Large intestine (tissue), 3 donors: ENCODE measurements around the gene ZIC4. TPM values are rescaled to one million over a fixed set of nuclear protein-coding genes. Genes with fewer than 3 reads are reported as not detected.

ENCODE experiments used
- DNase-seq, 2 donors: peaks; one replicate each; pipeline versions ENCODE4 v3.0.0 to v3.0.0-alpha.2; 2013
- H3K27ac ChIP-seq: one replicate; pipeline ENCODE4 v1.5.1; 2013; ENCODE audit warnings: low read length
- H3K27me3 ChIP-seq: 2 replicates; pipeline ENCODE4 v1.6.1; 2013; ENCODE audit warnings: low read length; ENCODE audit not compliant: control insufficient read depth, insufficient read depth
- H3K36me3 ChIP-seq: 2 replicates; pipeline ENCODE4 v1.6.1; 2013; ENCODE audit warnings: low read length; ENCODE audit not compliant: control insufficient read depth, insufficient read depth
- H3K4me1 ChIP-seq: one replicate; pipeline ENCODE4 v1.6.1; 2013; ENCODE audit warnings: low read length; ENCODE audit not compliant: control insufficient read depth, insufficient read depth
- H3K4me3 ChIP-seq: one replicate; pipeline ENCODE4 v1.5.1; 2013; ENCODE audit warnings: low read length
- H3K9me3 ChIP-seq: one replicate; pipeline ENCODE4 v1.6.1; 2013; ENCODE audit warnings: mild to moderate bottlenecking, low read depth, low read length, moderate library complexity; ENCODE audit not compliant: control insufficient read depth
- WGBS: methylation state at CpG from one replicate; pipeline ENCODE4 v1.1.5; 2013; ENCODE audit warnings: low lambda C conversion rate; ENCODE audit not compliant: insufficient coverage; 5-methylcytosine and 5-hydroxymethylcytosine counted together
- polyA plus RNA-seq: library from polyadenylated mRNA; unstranded; fragments of 120-200 nt; gene quantifications from one replicate; pipeline ENCODE4 v1.2.1, GENCODE V29; 2013

ZIC4 gene
- polyA plus RNA-seq, 1 donor = not detected

DNA sequence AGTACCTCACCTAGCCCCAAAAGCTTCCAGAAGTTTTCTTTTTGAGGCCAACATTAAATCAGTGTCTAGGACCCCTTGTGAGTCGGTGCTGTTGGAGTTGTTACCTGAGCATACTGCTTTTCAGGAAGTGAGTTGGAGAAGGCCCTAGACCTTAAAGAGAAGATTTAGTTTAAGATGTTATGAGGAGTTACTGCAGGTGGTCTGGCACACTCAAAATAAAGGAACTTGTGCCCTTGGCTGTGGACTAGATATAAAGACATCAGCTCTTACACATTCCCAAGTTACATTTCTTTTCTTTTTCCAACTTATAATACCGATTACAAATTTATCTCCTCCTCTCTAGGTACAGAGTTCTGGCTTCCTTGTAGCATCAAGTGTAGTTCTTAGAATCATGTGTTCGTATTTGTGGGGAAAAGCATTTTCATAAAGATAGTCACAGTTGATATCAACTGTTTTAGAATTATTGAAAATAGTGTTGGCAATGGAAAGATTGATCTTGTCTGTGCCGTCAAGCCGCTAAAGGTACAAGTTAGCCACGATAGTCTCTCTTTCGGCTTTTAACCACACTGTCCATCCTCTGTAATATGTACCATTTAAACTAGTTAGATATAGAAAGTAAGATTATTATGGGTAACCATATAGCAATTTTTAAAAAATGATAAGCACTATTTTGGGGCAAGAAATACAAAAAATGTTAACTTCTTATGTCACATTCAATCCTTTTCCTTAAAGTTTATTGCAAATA is 11.4 kb upstream of the ZIC4 start:
- H3K4me1 ChIP-seq = peaks cover 18% of the 10 kb centered on the region
- H3K4me3 ChIP-seq = no peak overlapping the region
- peaks cover 22% of the 10 kb centered on the region for H3K9me3 ChIP-seq
- no peaks in the 10 kb centered on the region for H3K36me3 ChIP-seq
- peaks cover 93% of the 10 kb centered on the region for H3K27me3 ChIP-seq
- H3K27ac ChIP-seq = no peak overlapping the region
- WGBS = 30% methylated on average over 2 of the region's 7 CpGs
- DNase-seq = no peak

DNA sequence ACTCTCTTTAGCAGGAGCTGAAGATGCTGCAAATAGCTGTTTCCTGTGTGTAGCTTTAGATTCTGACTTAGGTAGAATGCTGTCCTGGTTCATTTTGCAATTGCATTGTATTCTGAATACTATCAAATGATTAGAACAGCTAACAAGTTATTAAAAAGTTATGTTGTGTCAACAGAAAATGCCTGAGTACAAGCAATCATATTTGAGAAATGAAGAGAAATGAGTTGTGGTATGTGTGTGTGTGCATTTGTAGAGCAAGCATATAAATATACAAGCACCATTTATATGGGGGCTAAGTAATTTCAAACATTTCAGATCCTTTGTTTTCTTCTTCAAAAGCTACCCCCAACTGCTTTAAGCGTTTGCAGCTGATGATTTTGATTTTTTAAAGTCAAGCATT is 10.6 kb upstream of the ZIC4 start:
- Histone ChIP-seq H3K27ac (no peak overlapping the region), H3K4me3 (no peak overlapping the region), H3K27me3 (peaks cover 93% of the 10 kb centered on the region), H3K4me1 (peaks cover 18% of the 10 kb centered on the region), H3K9me3 (peaks cover 26% of the 10 kb centered on the region), H3K36me3 (no peaks in the 10 kb centered on the region)
- WGBS = 0% methylated on average over 1 of the region's 1 CpG
- DNase-seq = no peak

DNA sequence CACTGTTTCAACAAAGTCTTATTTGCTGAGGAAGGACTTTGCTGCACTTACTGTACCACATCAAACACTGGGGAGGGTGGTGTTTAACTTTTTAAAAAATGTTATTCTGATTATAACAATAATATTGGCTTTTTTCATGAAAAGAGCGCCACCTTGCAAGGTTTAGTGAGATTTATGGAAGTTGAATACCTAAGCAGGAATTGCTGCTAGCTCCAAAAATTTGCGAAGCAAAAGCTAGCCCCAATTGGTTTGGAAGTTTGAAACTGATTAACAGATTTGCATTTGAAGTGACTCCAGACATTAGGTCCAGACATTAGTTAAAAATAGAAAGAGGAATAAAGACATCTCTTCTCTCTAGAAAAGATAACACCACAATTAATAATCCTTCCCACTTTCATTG is 9.5 kb upstream of the ZIC4 start:
- no CpG with 5 or more reads among the region's 2 CpGs for WGBS

DNA sequence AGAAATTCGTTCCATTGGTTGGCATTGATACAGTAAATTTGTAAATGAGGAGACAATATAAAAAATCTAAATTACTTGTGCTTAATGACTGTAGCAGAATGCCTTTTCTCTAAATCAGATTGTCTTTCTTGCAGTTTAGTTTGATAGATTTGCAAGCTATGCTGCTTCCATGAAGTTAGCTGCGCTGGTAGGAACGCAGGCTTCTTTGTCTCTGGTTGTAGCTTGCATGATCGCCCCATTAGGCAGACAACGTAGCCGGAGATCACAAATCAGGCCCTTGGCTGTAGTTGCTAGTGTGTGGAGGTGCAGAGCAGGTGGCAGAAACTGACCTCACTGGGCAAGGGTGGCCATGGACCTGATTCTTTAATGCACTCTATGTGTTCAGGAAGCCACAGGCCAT is 8.9 kb upstream of the ZIC4 start:
- Histone ChIP-seq H3K27ac (no peak overlapping the region), H3K4me1 (peaks cover 13% of the 10 kb centered on the region), H3K27me3 (peaks cover 93% of the 10 kb centered on the region), H3K9me3 (peaks cover 23% of the 10 kb centered on the region), H3K36me3 (no peaks in the 10 kb centered on the region), H3K4me3 (no peak overlapping the region)
- no peak for DNase-seq
- 0% methylated on average over 1 of the region's 6 CpGs for WGBS

More for the DNA sequence above, 9.5 kb upstream of the ZIC4 start:
- H3K27me3 ChIP-seq = peaks cover 93% of the 10 kb centered on the region
- H3K4me3 ChIP-seq = no peak overlapping the region
- no peak overlapping the region for H3K27ac ChIP-seq
- H3K36me3 ChIP-seq = no peaks in the 10 kb centered on the region
- H3K9me3 ChIP-seq = peaks cover 19% of the 10 kb centered on the region
- H3K4me1 ChIP-seq = peaks cover 13% of the 10 kb centered on the region
- no peak for DNase-seq

DNA sequence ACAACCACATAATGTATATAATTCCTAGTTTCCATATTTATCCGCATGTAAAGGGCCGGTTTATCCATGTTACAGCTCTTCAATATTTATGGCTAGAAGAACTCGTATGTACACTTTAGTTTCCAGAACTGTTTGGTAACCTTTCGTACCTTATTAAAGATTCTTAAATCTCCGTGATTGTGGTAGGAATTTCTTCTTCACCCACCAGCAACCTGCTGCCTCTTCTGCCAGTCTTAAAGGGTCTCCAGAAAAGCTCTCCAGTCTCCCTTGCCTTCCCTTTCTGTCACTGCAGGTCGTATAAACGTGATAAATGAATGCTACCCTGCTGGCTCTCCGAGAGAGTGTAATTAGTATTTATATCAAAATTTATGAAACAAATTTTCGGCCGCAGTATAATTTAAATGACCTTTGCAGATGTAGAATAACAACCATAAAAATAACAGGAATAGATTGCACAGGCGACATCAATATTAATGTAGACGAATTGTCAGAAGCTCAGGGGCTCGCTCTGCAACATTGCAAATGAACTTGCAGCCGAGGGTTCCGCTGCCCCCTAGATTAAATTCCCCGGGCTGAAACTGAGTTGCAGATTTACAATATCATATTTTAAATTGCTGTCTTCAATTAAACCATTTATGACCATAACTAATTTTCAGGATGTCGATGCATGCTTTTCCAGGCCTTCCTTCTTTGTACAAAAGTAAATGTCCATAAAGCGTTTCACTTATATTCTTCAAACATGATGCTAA is 8.2 kb upstream of the ZIC4 start:
- Histone ChIP-seq H3K27me3 (peaks cover 93% of the 10 kb centered on the region), H3K36me3 (no peaks in the 10 kb centered on the region), H3K4me3 (no peak overlapping the region), H3K4me1 (peaks cover 11% of the 10 kb centered on the region), H3K9me3 (peaks cover 28% of the 10 kb centered on the region), H3K27ac (no peak overlapping the region)
- no peak for DNase-seq
- WGBS = 5% methylated on average over 5 of the region's 18 CpGs

DNA sequence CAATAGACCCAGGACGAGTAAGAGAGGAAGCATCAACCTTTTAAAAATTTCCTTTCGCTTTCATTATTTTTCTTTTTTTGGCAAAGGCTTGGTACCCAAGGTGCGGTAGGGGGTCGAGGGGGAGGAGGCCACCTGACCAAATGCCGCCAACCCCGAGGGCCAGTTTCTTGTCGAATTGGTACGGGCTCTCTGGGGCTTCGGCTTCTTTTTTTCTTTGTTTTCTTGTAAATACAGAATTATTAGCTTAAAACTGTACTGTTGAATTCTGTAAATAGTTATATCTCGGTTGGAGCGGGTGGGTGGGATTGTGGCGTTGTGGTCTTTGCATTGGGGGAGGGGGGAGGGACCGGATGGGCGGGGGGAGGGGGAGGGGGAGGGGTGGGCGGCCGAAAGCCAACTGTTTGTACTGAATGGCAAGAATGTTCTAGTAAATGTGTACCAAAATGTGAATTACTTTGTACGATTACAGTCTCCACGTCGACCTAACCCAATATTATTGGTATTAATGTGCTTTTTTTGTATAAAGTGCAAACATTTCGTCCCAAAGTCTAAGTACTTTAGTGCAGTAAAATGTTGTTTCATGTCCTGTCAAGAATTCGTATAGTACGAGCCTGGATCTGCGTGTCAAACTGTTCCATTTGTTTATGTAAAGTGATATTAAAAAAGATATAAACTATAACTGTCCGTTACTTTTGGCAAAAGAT is 7.5 kb upstream of the ZIC4 start:
- H3K9me3 ChIP-seq = peaks cover 22% of the 10 kb centered on the region
- WGBS = 0% methylated on average over 1 of the region's 24 CpGs
- no peak overlapping the region for H3K27ac ChIP-seq
- no peaks in the 10 kb centered on the region for H3K36me3 ChIP-seq
- H3K4me1 ChIP-seq = peaks cover 5% of the 10 kb centered on the region
- peaks cover 93% of the 10 kb centered on the region for H3K27me3 ChIP-seq
- H3K4me3 ChIP-seq = no peak overlapping the region
- DNase-seq = no peak

DNA sequence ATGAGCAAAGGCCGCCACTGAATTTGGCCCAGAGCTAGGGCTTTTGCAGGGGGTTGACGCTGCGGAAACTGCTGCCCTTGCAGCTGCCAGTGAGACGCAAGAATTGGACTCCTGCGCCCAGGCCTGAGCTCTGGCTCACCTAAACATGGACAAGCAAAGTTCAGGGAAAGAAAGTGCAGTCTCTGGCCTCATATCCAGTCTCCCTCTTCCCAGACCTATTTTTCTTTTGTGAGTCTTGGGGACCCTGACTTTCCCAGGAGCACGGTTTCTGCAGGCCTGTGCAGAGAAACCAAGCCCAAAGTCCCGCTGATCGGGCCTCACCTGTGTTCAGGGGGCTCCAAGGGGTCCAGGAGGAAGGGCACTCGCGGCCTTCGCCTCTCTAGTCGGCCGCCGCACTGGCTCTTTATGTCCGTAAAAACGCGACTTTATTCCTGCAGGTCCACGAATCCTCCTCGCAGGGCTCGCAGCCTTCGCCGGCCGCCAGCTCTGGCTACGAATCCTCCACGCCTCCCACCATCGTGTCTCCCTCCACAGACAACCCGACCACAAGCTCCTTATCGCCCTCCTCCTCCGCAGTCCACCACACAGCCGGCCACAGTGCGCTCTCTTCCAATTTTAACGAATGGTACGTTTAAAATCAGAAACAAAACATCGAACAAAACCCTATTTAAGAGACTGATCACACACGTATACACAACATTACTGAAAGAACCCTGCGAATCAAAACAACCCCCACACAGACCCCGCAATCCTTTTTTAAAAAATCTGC is 6.8 kb upstream of the ZIC4 start:
- WGBS = 0% methylated on average over 1 of the region's 37 CpGs
- peaks cover 7% of the 10 kb centered on the region for H3K4me1 ChIP-seq
- H3K9me3 ChIP-seq = peaks cover 22% of the 10 kb centered on the region
- H3K36me3 ChIP-seq = no peaks in the 10 kb centered on the region
- no peak overlapping the region for H3K27ac ChIP-seq
- DNase-seq = no peak
- peaks cover 93% of the 10 kb centered on the region for H3K27me3 ChIP-seq
- no peak overlapping the region for H3K4me3 ChIP-seq

DNA sequence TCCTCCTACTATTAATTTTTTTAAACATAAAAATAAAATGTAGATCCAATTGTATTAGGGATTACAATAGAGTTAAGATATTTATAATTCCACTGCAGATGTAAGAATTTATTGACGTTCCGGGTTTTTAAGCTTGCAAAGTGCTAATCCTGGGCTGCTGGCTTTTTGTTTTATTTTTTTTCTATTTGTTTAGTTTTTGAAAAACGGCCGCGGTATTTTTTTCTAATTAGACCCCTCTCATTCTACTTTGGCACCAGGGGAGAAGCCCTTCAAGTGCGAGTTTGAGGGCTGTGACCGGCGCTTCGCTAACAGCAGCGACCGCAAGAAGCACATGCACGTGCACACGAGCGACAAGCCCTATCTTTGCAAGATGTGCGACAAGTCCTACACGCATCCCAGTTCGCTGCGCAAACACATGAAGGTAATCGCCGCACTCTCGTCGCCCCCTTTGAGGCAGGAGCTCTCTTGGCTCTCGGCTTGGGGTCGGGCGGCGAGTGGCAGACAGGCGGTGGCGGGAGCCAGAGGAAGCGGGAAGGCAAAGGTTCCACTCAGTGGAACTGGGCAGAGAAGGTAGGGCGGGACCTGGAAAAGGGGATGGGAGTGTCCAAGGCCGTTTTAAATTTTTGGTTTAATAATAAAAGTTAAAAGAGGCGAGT is 6.0 kb upstream of the ZIC4 start:
- Histone ChIP-seq H3K27me3 (peaks cover 94% of the 10 kb centered on the region), H3K36me3 (no peaks in the 10 kb centered on the region), H3K9me3 (peaks cover 22% of the 10 kb centered on the region), H3K4me3 (no peak overlapping the region), H3K27ac (no peak overlapping the region), H3K4me1 (peaks cover 7% of the 10 kb centered on the region)
- WGBS = 20% methylated on average over 1 of the region's 32 CpGs
- no peak for DNase-seq

DNA sequence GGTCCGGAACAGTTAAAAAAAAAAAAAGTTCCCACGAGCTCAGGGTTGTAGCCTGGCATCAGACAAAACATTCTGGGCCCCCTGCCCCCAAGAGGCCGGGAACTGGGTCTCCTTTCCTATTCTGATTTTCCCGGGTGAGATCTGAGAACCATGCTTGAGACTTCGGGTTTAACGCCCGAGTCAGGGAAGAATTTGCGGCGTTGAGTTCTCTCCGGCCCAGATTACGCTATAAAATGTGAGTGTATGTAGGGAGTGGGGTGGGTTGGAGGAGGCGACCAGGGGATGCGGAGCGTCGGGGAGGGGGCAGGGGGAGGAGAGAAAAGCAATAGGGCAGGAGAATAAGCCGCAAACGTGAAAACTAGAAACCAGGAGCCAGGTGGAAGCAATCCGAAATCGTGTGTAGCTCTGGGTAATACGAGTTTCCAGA is 5.5 kb upstream of the ZIC4 start:
- Histone ChIP-seq H3K4me3 (no peak overlapping the region), H3K27me3 (peaks cover 95% of the 10 kb centered on the region), H3K36me3 (no peaks in the 10 kb centered on the region), H3K4me1 (peaks cover 7% of the 10 kb centered on the region), H3K9me3 (peaks cover 22% of the 10 kb centered on the region), H3K27ac (no peak overlapping the region)
- whole genome bisulfite sequencing = 7% methylated on average over 3 of the region's 20 CpGs
- DNase-seq = no peak
